ENCODE measurements around the gene MMD. TPM values are rescaled to one million over a fixed set of nuclear protein-coding genes. Genes with fewer than 3 reads are reported as not detected.
"Not testable (repeated sequence)": the region's sequence is repeated elsewhere in the genome, so short reads cannot be mapped to it uniquely, and the experiment has no call there.

The MMD gene
- total RNA-seq, 1 experiment from 2014 or later = 26.9 TPM

- intact Hi-C loops (cut with micrococcal nuclease; ENCODE audit: unreplicated experiment) = no loop called here
Observed at GRCh38 chr17:55405600-55405999, 16.0 kb downstream of the MMD start.

GRCh38 chr17:55404197-55404596 is 17.4 kb downstream of the MMD start:
- intact Hi-C loops (cut with micrococcal nuclease; ENCODE audit: unreplicated experiment); ATAC-seq; CTCF ChIA-PET; H3K4me3 ChIP-seq (ENCODE audit: low read depth in 2 of 2, low read length in 2 of 2); H3K27me3 ChIP-seq (ENCODE audit: control insufficient read depth, insufficient read depth, low read length); in situ Hi-C loops (cut with HindIII; ENCODE audit: low pct_unique_long_range_greater_than_20kb, low sequenced_read_pairs); H3K4me1 ChIP-seq (ENCODE audit: control insufficient read depth, insufficient read depth, low read length); POLR2A ChIA-PET; H3K36me3 ChIP-seq (ENCODE audit: control insufficient read depth, insufficient read depth, low read length); BruUV-seq (replicated peaks); H3K27ac ChIP-seq (ENCODE audit: low read length); H3K9me3 ChIP-seq (ENCODE audit: control insufficient read depth, insufficient read depth, low read depth, low read length); DNase-seq (ENCODE audit: low read depth, low spot score): not testable (repeated sequence)

More at GRCh38 chr17:55405600-55405999, 16.0 kb downstream of the MMD start:
- H3K4me1 ChIP-seq (ENCODE audit: control insufficient read depth, insufficient read depth, low read length) = no peaks in the 10 kb centered on the region
- no peaks in the 10 kb centered on the region for H3K27me3 ChIP-seq (ENCODE audit: control insufficient read depth, insufficient read depth, low read length)
- TSS peak; percentile 39 for BruUV-seq (replicated peaks)
- CTCF ChIA-PET = no interaction called here
- no peak overlapping the region for H3K27ac ChIP-seq (ENCODE audit: low read length)
- in situ Hi-C loops (cut with HindIII; ENCODE audit: low pct_unique_long_range_greater_than_20kb, low sequenced_read_pairs) = no loop called here
- POLR2A ChIA-PET = interaction anchor here (1.1 kb wide), 1 partner anchor 10 kb away, joined by 3 read pairs; no protein-coding TSS in a partner anchor
- no peak for ATAC-seq
- no peak for TF ChIP-seq TCF7L2 (IDR thresholded peaks at IDR 0.05; ENCODE audit: low read depth, low read length)
- no peak for TF ChIP-seq POLR2AphosphoS5 (IDR thresholded peaks at IDR 0.05; ENCODE audit: low read depth, low read length)
- no peak for TF ChIP-seq REST (IDR thresholded peaks at IDR 0.05; ENCODE audit: insufficient read depth in 1 of 2, low read depth in 2 of 2, low read length in 1 of 2)
- TF ChIP-seq SIN3A (IDR thresholded peaks at IDR 0.05; ENCODE audit: borderline replicate concordance, insufficient read depth, low read depth, low read length) = no peak
- TF ChIP-seq, protein P1, sequence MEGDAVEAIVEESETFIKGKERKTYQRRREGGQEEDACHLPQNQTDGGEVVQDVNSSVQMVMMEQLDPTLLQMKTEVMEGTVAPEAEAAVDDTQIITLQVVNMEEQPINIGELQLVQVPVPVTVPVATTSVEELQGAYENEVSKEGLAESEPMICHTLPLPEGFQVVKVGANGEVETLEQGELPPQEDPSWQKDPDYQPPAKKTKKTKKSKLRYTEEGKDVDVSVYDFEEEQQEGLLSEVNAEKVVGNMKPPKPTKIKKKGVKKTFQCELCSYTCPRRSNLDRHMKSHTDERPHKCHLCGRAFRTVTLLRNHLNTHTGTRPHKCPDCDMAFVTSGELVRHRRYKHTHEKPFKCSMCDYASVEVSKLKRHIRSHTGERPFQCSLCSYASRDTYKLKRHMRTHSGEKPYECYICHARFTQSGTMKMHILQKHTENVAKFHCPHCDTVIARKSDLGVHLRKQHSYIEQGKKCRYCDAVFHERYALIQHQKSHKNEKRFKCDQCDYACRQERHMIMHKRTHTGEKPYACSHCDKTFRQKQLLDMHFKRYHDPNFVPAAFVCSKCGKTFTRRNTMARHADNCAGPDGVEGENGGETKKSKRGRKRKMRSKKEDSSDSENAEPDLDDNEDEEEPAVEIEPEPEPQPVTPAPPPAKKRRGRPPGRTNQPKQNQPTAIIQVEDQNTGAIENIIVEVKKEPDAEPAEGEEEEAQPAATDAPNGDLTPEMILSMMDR (IDR thresholded peaks at IDR 0.05) = no peak
- H3K9me3 ChIP-seq (ENCODE audit: control insufficient read depth, insufficient read depth, low read depth, low read length) = no peaks in the 10 kb centered on the region
- H3K36me3 ChIP-seq (ENCODE audit: control insufficient read depth, insufficient read depth, low read length) = peaks cover 7% of the 10 kb centered on the region; the same call in 1 of the 2 replicates
- DNase-seq (ENCODE audit: low read depth, low spot score) = no peak
- H3K4me3 ChIP-seq (ENCODE audit: low read depth in 2 of 2, low read length in 2 of 2) = no peak overlapping the region

DNA sequence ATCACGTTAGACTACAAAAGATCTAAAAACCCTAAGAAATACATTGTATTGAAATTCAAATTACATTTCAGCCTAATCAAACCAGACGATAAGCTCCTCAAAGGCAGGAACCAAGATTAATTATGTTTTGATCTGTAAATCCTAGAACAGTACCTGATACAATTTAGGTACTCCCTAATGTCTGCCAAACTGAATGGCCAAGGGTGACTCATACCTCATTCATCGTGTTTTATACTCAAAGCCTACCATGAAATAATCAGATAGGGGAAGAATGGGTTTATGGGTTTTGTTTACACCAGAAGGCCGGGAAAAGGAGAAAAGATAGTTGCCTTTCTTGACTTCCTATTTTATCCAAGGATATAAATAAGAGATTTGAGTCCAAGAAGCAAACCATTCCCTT is 19.3 kb downstream of the MMD start:
- Histone ChIP-seq H3K27ac (ENCODE audit: low read length) (no peak overlapping the region), H3K36me3 (ENCODE audit: control insufficient read depth, insufficient read depth, low read length) (no peaks in the 10 kb centered on the region), H3K9me3 (ENCODE audit: control insufficient read depth, insufficient read depth, low read depth, low read length) (no peaks in the 10 kb centered on the region), H3K4me3 (ENCODE audit: low read depth in 2 of 2, low read length in 2 of 2) (no peak overlapping the region), H3K4me1 (ENCODE audit: control insufficient read depth, insufficient read depth, low read length) (no peaks in the 10 kb centered on the region), H3K27me3 (ENCODE audit: control insufficient read depth, insufficient read depth, low read length) (no peaks in the 10 kb centered on the region)
- ChIA-PET CTCF (no interaction called here), POLR2A (no interaction called here)
- TF ChIP-seq POLR2AphosphoS5 (IDR thresholded peaks at IDR 0.05; ENCODE audit: low read depth, low read length) (no peak), REST (IDR thresholded peaks at IDR 0.05; ENCODE audit: insufficient read depth in 1 of 2, low read depth in 2 of 2, low read length in 1 of 2) (no peak), TCF7L2 (IDR thresholded peaks at IDR 0.05; ENCODE audit: low read depth, low read length) (no peak), SIN3A (IDR thresholded peaks at IDR 0.05; ENCODE audit: borderline replicate concordance, insufficient read depth, low read depth, low read length) (no peak)
- TF ChIP-seq, protein P1 (IDR thresholded peaks at IDR 0.05) = no peak
- DNase-seq (ENCODE audit: low read depth, low spot score) (no peak), ATAC-seq (no peak)
- no TSS peak for BruUV-seq (replicated peaks)
- intact Hi-C loops (cut with micrococcal nuclease; ENCODE audit: unreplicated experiment) = no loop called here
- in situ Hi-C loops (cut with HindIII; ENCODE audit: low pct_unique_long_range_greater_than_20kb, low sequenced_read_pairs) = no loop called here
